Body of pancreas (tissue), 4 donors: ENCODE measurements around the gene MAP3K6.

Experiments
- CTCF ChIP-seq, 7 experiments: fragments of 450-650 bp in 4 of 7; fragments of 200-600 bp in 3 of 7; sonication (generic) in 3 of 7; IDR thresholded peaks; one replicate each; pipeline ENCODE4 v1.5.1; 2016 to 2019; ENCODE audit warnings: antibody characterized with exemption in 7 of 7
- POLR2A ChIP-seq, 3 donors: fragments of 450-650 bp; IDR thresholded peaks; one replicate each; pipeline ENCODE4 v1.6.1; 2016; ENCODE audit warnings: antibody characterized with exemption in 3 of 3, mild to moderate bottlenecking in 2 of 3

GRCh38 chr1:27358038-27358927 lies 8.5 kb downstream of the MAP3K6 start:
- TF ChIP-seq POLR2A (IDR thresholded peaks at IDR 0.05) (no peak), CTCF (IDR thresholded peaks at IDR 0.05) (no peak)
